Testis (tissue), 3 donors: Measurements from ENCODE around the gene UNC5B. TPM values are rescaled to one million over a fixed set of nuclear protein-coding genes. Genes with fewer than 3 reads are reported as not detected.

ENCODE experiments used
- DNase-seq: peaks from one replicate; pipeline ENCODE4 v3.0.0-alpha.2; 2019
- H3K27ac ChIP-seq, 2 donors: fragments of 200-600 bp; sonication (generic); one replicate each; pipeline ENCODE4 v1.5.1; 2019
- H3K27me3 ChIP-seq: fragments of 200-600 bp; sonication (generic); one replicate; pipeline ENCODE4 v1.5.1; 2019
- H3K36me3 ChIP-seq: fragments of 200-600 bp; sonication (generic); one replicate; pipeline ENCODE4 v1.5.1; 2017; ENCODE audit warnings: low read depth; ENCODE audit errors: missing control alignments
- H3K4me1 ChIP-seq: fragments of 200-600 bp; sonication (generic); one replicate; pipeline ENCODE4 v1.5.1; 2019
- H3K4me3 ChIP-seq, 2 donors: fragments of 200-600 bp; sonication (generic); one replicate each; pipeline ENCODE4 v1.5.1; 2017 to 2019
- H3K9me3 ChIP-seq: fragments of 200-600 bp; sonication (generic); one replicate; pipeline ENCODE4 v1.5.1; 2017
- POLR2A ChIP-seq: fragments of 450-650 bp; IDR thresholded peaks from one replicate; pipeline ENCODE4 v1.6.1; 2017; ENCODE audit warnings: antibody characterized with exemption, mild to moderate bottlenecking, moderate library complexity
- WGBS, 2 donors: methylation state at CpG; one replicate each; pipeline ENCODE4 v1.1.5; 2018; 5-methylcytosine and 5-hydroxymethylcytosine counted together
- intact Hi-C: fragments of 100-400 bp; cut with DNase I; formaldehyde crosslinking; loops from one replicate; pipeline ENCODE4 v1.15.1; 2023; ENCODE audit warnings: low total_unique reads
- polyA plus RNA-seq: library from polyadenylated mRNA; stranded (reverse); fragments of 350-450 nt; fragmentation: Illumina TruSeq; extraction: RNeasy Lipid Tissue Mini Kit (QIAGEN cat#74804); gene quantifications from one replicate; pipeline ENCODE4 v1.2.3, GENCODE V29; 2014; ENCODE audit warnings: low read depth, low replicate concordance; ENCODE audit not compliant: insufficient read depth
- total RNA-seq, 2 donors: library from RNA; depleted of rRNA; stranded (reverse); fragments of >200 nt; gene quantifications; one replicate each; pipeline ENCODE4 v1.2.3, GENCODE V29; 2016
- TF ChIP-seq, protein P1 (sequence below), 3 experiments: fragments of 450-650 bp in 2 of 3; fragments of 200-600 bp in 1 of 3; sonication (generic) in 1 of 3; IDR thresholded peaks; one replicate each; pipeline ENCODE4 v1.5.1; 2016 to 2019; ENCODE audit warnings: antibody characterized with exemption in 3 of 3, mild to moderate bottlenecking in 2 of 3, moderate library complexity in 1 of 3

UNC5B gene
- total and polyA plus RNA-seq, 3 donors from 2014 or later, result 14.8 to 44.4 (median 24.4) TPM

DNA sequence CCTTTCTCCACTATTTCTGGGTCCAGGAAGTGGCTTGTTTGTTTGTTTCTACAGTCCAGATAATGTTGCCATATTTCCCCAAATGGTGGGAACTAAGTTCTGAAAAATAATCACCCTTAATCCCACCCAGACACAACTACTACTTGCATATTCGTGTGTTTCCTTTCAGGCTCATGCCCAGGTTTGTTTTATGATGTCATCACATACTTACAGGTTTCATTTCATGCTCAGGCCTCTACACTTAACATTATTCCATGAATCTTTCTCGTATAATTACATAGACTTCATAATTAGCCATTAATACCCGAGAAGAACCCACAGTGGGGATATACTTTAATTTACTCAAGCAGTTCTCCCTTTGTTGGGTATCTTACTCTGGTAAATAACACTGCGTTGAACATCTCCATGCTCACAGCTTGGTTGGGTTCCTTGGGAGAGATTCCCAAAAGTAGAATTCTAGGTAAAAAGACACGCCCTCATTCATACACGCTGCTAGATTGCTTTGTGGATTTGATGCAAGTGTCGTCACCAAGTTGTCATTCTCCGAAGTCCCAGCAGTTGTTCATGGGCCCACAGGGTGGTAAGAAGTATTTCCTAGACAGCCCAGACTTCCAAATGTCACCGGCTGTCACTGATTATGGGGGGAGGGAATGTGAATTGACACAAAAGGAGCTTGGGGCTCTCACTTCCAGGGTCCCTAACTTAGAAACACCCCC is 42.6 kb downstream of the UNC5B start:
- H3K9me3 ChIP-seq, result no peaks in the 10 kb centered on the region
- H3K4me1 ChIP-seq, result peaks cover 2% of the 10 kb centered on the region
- H3K27me3 ChIP-seq, result no peaks in the 10 kb centered on the region
- H3K27ac ChIP-seq, result no peak overlapping the region
- no peaks in the 10 kb centered on the region for H3K36me3 ChIP-seq
- WGBS, 2 donors, result 84 to 93% methylated on average over 9 of the region's 9 CpGs
- TF ChIP-seq, protein P1, sequence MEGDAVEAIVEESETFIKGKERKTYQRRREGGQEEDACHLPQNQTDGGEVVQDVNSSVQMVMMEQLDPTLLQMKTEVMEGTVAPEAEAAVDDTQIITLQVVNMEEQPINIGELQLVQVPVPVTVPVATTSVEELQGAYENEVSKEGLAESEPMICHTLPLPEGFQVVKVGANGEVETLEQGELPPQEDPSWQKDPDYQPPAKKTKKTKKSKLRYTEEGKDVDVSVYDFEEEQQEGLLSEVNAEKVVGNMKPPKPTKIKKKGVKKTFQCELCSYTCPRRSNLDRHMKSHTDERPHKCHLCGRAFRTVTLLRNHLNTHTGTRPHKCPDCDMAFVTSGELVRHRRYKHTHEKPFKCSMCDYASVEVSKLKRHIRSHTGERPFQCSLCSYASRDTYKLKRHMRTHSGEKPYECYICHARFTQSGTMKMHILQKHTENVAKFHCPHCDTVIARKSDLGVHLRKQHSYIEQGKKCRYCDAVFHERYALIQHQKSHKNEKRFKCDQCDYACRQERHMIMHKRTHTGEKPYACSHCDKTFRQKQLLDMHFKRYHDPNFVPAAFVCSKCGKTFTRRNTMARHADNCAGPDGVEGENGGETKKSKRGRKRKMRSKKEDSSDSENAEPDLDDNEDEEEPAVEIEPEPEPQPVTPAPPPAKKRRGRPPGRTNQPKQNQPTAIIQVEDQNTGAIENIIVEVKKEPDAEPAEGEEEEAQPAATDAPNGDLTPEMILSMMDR (IDR thresholded peaks at IDR 0.05), result no peak
- no peak for TF ChIP-seq POLR2A
- H3K4me3 ChIP-seq, result no peak overlapping the region
- DNase-seq, result no peak
- intact Hi-C loops, result no loop called here

DNA sequence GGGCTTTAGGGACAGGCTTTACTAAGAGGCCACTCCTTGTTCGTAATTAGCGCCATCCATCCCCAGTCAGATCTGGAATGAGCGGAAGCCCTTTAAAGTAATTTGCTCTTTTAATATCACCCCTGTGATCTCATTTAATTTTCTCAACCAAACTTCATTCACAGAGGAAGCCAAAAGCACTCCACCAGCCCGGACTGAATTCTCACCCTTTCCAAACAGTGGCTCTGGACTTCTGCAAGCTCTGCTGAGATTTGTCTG is 43.1 kb downstream of the UNC5B start:
- no peaks in the 10 kb centered on the region for H3K36me3 ChIP-seq
- TF ChIP-seq, protein P1 (IDR thresholded peaks at IDR 0.05), result no peak
- TF ChIP-seq POLR2A, result no peak
- 79 to 80% methylated on average over 4 of the region's 4 CpGs for whole genome bisulfite sequencing, 2 donors
- H3K27ac ChIP-seq, result no peak overlapping the region
- DNase-seq, result no peak
- intact Hi-C loops, result no loop called here
- H3K9me3 ChIP-seq, result no peaks in the 10 kb centered on the region
- H3K4me1 ChIP-seq, result peaks cover 7% of the 10 kb centered on the region
- H3K27me3 ChIP-seq, result no peaks in the 10 kb centered on the region
- no peak overlapping the region for H3K4me3 ChIP-seq

DNA sequence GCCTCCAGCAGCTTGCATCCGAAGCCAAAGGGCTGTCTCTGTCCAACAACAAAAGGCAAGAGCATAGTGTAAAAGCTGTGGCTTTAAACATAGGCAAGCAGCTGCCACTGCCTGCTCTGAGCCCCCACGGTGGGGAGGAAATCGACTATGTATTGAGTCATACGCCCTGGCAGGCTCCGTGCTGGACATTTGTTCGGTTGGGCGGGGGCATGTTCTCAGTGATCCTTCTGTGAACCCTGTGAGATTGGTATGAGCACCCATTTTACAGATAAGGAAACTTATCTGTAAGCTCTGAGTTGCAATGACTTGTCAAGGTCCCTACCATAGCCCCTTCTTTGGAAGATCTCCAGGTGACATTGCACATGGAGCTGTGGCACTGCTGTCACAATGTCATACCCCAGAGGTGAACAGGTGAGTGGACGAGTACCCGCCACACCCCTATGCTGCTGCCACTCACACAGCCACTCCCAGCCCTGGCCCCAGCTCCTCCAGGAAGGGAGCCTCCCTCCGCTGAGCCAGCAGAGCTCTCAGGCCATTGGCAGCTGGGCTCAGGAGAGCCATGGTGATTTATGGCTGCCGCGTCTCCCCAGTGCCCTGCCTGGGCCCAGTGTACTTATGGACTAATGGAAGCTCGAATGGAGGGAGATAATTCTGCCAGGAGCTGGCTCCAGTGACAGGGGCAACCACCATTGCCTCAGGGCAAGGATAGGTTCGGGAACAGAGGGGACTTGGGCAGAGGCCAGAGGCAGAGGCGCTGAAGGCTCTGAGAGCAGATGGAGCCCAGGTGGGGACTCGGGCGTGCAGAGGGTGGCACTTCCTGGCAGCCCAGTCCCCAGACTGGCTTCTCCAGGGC is 43.7 kb downstream of the UNC5B start:
- Histone ChIP-seq H3K9me3 (no peaks in the 10 kb centered on the region), H3K27me3 (no peaks in the 10 kb centered on the region), H3K4me1 (peaks cover 10% of the 10 kb centered on the region), H3K36me3 (no peaks in the 10 kb centered on the region), H3K27ac (no peak overlapping the region), H3K4me3 (no peak overlapping the region)
- no peak for DNase-seq
- WGBS, 2 donors, result 64 to 68% methylated on average over 8 to 17 of the region's 17 CpGs
- intact Hi-C loops, result no loop called here
- no peak for TF ChIP-seq POLR2A
- TF ChIP-seq, protein P1 (IDR thresholded peaks at IDR 0.05), result no peak

DNA sequence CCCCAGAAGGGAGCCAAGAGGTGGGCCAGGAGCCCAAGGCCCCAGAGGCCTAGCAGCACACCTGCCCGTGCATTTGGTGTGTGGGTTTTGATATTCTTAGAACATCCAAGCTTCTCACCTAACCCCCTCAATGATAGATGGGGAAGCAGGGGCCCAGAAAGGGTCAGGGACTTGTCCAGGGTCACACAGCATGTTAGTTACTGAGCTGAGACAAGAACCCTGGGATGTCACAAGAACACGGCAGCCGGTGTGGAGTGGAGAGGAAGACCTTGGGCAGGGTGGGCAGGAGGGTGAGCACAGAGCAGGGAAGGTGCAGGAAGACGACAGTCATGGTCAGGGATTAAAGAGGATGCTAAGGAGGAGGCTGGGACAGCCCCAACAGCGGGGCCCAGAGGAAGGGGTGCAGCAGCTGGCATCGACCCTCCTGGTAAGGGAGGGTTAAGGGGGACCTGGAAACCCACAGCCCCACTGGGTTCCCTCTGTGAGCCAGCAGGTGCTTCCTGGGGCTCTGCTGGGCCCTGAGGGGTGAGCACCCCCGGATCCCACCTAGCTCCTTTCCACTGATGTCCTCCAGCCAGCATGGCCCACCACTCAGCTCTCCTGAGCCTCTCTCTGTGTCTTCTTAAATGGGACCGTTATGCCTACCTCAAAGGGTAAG is 44.4 kb downstream of the UNC5B start:
- H3K9me3 ChIP-seq, result no peaks in the 10 kb centered on the region
- no peaks in the 10 kb centered on the region for H3K27me3 ChIP-seq
- H3K36me3 ChIP-seq, result no peaks in the 10 kb centered on the region
- H3K27ac ChIP-seq, result no peak overlapping the region
- intact Hi-C loops, result no loop called here
- no peak overlapping the region for H3K4me3 ChIP-seq
- H3K4me1 ChIP-seq, result peaks cover 10% of the 10 kb centered on the region
- no peak for DNase-seq
- 80 to 83% methylated on average over 7 to 8 of the region's 8 CpGs for WGBS, 2 donors
- TF ChIP-seq POLR2A, result no peak
- TF ChIP-seq, protein P1 (IDR thresholded peaks at IDR 0.05), result no peak
